NCI-H2029 (cell line): ENCODE measurements around the gene IRS2.
"Not testable (repeated sequence)": the region's sequence is repeated elsewhere in the genome, so short reads cannot be mapped to it uniquely, and the experiment has no call there.

Experiments
- DNase-seq: peaks from one replicate; lab custom pipeline; 2025; lab: John Stamatoyannopoulos, UW

Gene IRS2

GRCh38 chr13:109733550-109733949 lies 52.8 kb downstream of the IRS2 start:
- no peak for DNase-seq

- not testable (repeated sequence) for DNase-seq
Observed at GRCh38 chr13:109732470-109733170, 53.8 kb downstream of the IRS2 start.

- no peak for DNase-seq
Observed at GRCh38 chr13:109730812-109731335, 55.5 kb downstream of the IRS2 start.

- no peak for DNase-seq
Observed at GRCh38 chr13:109728791-109729731, 57.3 kb downstream of the IRS2 start.

GRCh38 chr13:109728061-109728460 lies 58.3 kb downstream of the IRS2 start:
- no peak for DNase-seq

GRCh38 chr13:109727251-109727650 lies 59.1 kb downstream of the IRS2 start:
- DNase-seq, result no peak

- no peak for DNase-seq
Observed at GRCh38 chr13:109725995-109726637, 60.3 kb downstream of the IRS2 start.

- DNase-seq, result no peak
Observed at GRCh38 chr13:109725297-109725696, 61.1 kb downstream of the IRS2 start.

GRCh38 chr13:109724603-109725002 lies 61.8 kb downstream of the IRS2 start:
- no peak for DNase-seq

- no peak for DNase-seq
Observed at GRCh38 chr13:109723046-109723445, 63.3 kb downstream of the IRS2 start.

- DNase-seq, result no peak
Observed at GRCh38 chr13:109722068-109722467, 64.3 kb downstream of the IRS2 start.

- peak; percentile 86 for DNase-seq
Observed at GRCh38 chr13:109720758-109721184, 65.6 kb downstream of the IRS2 start.

GRCh38 chr13:109719962-109720646 lies 66.3 kb downstream of the IRS2 start:
- DNase-seq, result no peak

- DNase-seq, result no peak
Observed at GRCh38 chr13:109718726-109719125, 67.7 kb downstream of the IRS2 start.

- DNase-seq, result no peak
Observed at GRCh38 chr13:109717686-109718085, 68.7 kb downstream of the IRS2 start.

- DNase-seq, result no peak
Observed at GRCh38 chr13:109715902-109716301, 70.5 kb downstream of the IRS2 start.

- DNase-seq, result no peak
Observed at GRCh38 chr13:109713681-109714080, 72.7 kb downstream of the IRS2 start.

GRCh38 chr13:109712124-109712722 lies 74.2 kb downstream of the IRS2 start:
- no peak for DNase-seq

- no peak for DNase-seq
Observed at GRCh38 chr13:109707742-109708617, 78.4 kb downstream of the IRS2 start.

GRCh38 chr13:109707044-109707741 lies 79.2 kb downstream of the IRS2 start:
- DNase-seq, result peak; percentile 61
